Measurements from ENCODE around the gene ZNF175.

The ZNF175 gene

GRCh38 chr19:51637362-51637978 lies 66.4 kb downstream of the ZNF175 start:
- no peaks in the 10 kb centered on the region for H3K36me3 ChIP-seq (ENCODE audit: insufficient read depth, insufficient read length, low read length)
- no peak for DNase-seq (ENCODE audit: low read depth, low spot score)
- H3K27me3 ChIP-seq (ENCODE audit: insufficient read depth, insufficient read length), result no peaks in the 10 kb centered on the region
- H3K9me3 ChIP-seq (ENCODE audit: insufficient read depth, low read length), result peaks cover 16% of the 10 kb centered on the region
- no peak overlapping the region for H3K9ac ChIP-seq (ENCODE audit: insufficient read length, low read depth)
- H3K4me3 ChIP-seq (ENCODE audit: insufficient read length, low read depth), result no peak overlapping the region
- no peaks in the 10 kb centered on the region for H3K4me1 ChIP-seq (ENCODE audit: insufficient read depth, insufficient read length)
- TF ChIP-seq YY1 (IDR thresholded peaks at IDR 0.05; ENCODE audit: insufficient read depth, insufficient read length), result no peak
- TF ChIP-seq ZNF274 (IDR thresholded peaks at IDR 0.05; ENCODE audit: low read depth, low read length), result no peak
- no peak for TF ChIP-seq SUZ12 (IDR thresholded peaks at IDR 0.05; ENCODE audit: extremely low read depth, insufficient read depth, insufficient read length)

- TF ChIP-seq YY1 (IDR thresholded peaks at IDR 0.05; ENCODE audit: insufficient read depth, insufficient read length), result no peak
- no peak for TF ChIP-seq SUZ12 (IDR thresholded peaks at IDR 0.05; ENCODE audit: extremely low read depth, insufficient read depth, insufficient read length)
- TF ChIP-seq ZNF274 (IDR thresholded peaks at IDR 0.05; ENCODE audit: low read depth, low read length), result no peak
- Histone ChIP-seq H3K4me3 (ENCODE audit: insufficient read length, low read depth) (no peak overlapping the region), H3K27me3 (ENCODE audit: insufficient read depth, insufficient read length) (no peaks in the 10 kb centered on the region), H3K36me3 (ENCODE audit: insufficient read depth, insufficient read length, low read length) (no peaks in the 10 kb centered on the region), H3K4me1 (ENCODE audit: insufficient read depth, insufficient read length) (no peaks in the 10 kb centered on the region), H3K9me3 (ENCODE audit: insufficient read depth, low read length) (peaks cover 16% of the 10 kb centered on the region), H3K9ac (ENCODE audit: insufficient read length, low read depth) (no peak overlapping the region)
- DNase-seq (ENCODE audit: low read depth, low spot score), result no peak
Observed at GRCh38 chr19:51639916-51640315, 68.8 kb downstream of the ZNF175 start.

- TF ChIP-seq YY1 (IDR thresholded peaks at IDR 0.05; ENCODE audit: insufficient read depth, insufficient read length) (no peak), SUZ12 (IDR thresholded peaks at IDR 0.05; ENCODE audit: extremely low read depth, insufficient read depth, insufficient read length) (no peak), ZNF274 (IDR thresholded peaks at IDR 0.05; ENCODE audit: low read depth, low read length) (no peak)
- H3K9me3 ChIP-seq (ENCODE audit: insufficient read depth, low read length), result peaks cover 16% of the 10 kb centered on the region
- no peaks in the 10 kb centered on the region for H3K27me3 ChIP-seq (ENCODE audit: insufficient read depth, insufficient read length)
- DNase-seq (ENCODE audit: low read depth, low spot score), result no peak
- H3K4me3 ChIP-seq (ENCODE audit: insufficient read length, low read depth), result no peak overlapping the region
- H3K9ac ChIP-seq (ENCODE audit: insufficient read length, low read depth), result no peak overlapping the region
- H3K4me1 ChIP-seq (ENCODE audit: insufficient read depth, insufficient read length), result no peaks in the 10 kb centered on the region
- no peaks in the 10 kb centered on the region for H3K36me3 ChIP-seq (ENCODE audit: insufficient read depth, insufficient read length, low read length)
Observed at GRCh38 chr19:51640386-51640785, 69.3 kb downstream of the ZNF175 start.

- Histone ChIP-seq H3K9ac (ENCODE audit: insufficient read length, low read depth) (no peak overlapping the region), H3K9me3 (ENCODE audit: insufficient read depth, low read length) (peaks cover 10% of the 10 kb centered on the region), H3K4me1 (ENCODE audit: insufficient read depth, insufficient read length) (no peaks in the 10 kb centered on the region), H3K27me3 (ENCODE audit: insufficient read depth, insufficient read length) (no peaks in the 10 kb centered on the region), H3K4me3 (ENCODE audit: insufficient read length, low read depth) (no peak overlapping the region), H3K36me3 (ENCODE audit: insufficient read depth, insufficient read length, low read length) (no peaks in the 10 kb centered on the region)
- TF ChIP-seq ZNF274 (IDR thresholded peaks at IDR 0.05; ENCODE audit: low read depth, low read length), result no peak
- TF ChIP-seq YY1 (IDR thresholded peaks at IDR 0.05; ENCODE audit: insufficient read depth, insufficient read length), result no peak
- no peak for TF ChIP-seq SUZ12 (IDR thresholded peaks at IDR 0.05; ENCODE audit: extremely low read depth, insufficient read depth, insufficient read length)
- no peak for DNase-seq (ENCODE audit: low read depth, low spot score)
Observed at GRCh38 chr19:51641648-51642047, 70.6 kb downstream of the ZNF175 start.

Data from NT2/D1 (cell line).